SKM-1 treated with dmso at 0.1 percent for 144 hours (cell line): Measurements from ENCODE around the gene ANAPC7.
"Not testable (repeated sequence)": the region's sequence is repeated elsewhere in the genome, so short reads cannot be mapped to it uniquely, and the experiment has no call there.

Experiments used
- DNase-seq: peaks from one replicate; lab custom pipeline; 2025; ENCODE audit not compliant: unreplicated experiment; lab: John Stamatoyannopoulos, UW

Gene ANAPC7

DNA sequence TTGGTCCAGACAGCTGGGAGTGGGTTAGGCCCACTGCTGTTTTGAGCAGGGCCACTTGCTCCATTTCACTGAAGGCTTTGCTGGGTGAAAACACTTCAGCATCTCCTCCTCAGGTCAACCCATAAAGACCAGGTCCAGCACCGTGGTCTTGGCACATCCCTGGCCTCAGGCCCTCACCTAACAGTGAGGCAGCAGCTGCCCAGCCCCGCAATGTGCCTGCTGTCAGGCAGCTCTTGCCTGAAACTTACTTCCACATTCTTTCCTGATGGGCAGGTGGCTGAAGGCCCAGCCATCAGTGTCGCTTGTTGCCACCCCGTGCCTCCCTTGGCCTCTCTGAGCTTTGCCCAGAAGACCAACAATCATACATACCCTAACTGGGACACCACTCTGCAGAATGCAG, 54.4 kb downstream of the ANAPC7 start:
- no peak for DNase-seq

DNA sequence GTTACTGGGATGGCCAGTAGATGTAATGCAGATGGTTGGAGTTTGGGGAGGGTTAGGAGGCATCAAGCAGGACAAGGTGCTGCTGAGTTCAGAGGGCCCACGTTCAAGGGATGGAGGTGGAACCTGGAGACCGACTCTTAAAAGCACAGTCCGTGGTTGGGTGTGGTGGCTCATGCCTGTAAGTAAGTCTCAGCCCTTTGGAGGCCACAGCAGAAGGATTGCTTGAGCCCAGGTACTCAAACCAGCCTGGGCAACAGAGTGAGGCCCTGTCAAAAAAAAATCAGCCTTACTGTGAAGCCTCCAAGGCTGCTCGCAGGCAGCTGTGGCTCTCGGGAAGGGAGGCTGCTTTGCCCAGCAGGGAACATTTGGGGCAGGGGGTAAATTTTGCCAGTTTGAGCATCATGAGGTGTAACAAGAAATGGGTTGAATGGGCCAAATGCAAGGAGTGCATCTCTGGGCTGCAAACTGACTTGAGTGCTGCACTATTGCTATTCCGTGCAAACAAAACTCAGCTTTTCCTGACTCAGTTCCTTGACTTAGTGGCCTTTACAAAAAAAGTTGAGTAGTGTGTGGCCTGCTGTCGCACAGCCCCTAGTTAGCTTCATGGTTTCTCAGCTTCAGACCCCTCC, 55.0 kb downstream of the ANAPC7 start:
- no peak for DNase-seq

DNA sequence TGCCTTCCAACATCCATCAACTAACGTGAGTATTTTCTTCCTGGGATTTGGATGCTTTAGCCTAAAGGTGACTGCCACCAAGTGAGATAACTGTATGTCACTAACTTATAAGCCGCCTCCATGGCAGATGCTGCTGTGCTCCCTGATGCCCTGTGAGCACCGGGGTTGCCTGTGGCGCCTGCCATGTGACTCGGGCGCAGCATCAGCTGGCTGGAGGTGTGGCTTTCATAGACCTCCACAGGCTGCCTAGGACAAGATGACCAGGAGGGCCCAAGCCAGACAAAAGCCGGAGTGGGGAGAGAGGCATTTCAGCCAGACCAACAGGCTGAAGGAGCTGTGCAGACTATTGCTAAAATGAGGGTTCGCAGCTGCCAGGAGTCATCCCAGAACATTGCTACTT, 55.7 kb downstream of the ANAPC7 start:
- DNase-seq = no peak

DNA sequence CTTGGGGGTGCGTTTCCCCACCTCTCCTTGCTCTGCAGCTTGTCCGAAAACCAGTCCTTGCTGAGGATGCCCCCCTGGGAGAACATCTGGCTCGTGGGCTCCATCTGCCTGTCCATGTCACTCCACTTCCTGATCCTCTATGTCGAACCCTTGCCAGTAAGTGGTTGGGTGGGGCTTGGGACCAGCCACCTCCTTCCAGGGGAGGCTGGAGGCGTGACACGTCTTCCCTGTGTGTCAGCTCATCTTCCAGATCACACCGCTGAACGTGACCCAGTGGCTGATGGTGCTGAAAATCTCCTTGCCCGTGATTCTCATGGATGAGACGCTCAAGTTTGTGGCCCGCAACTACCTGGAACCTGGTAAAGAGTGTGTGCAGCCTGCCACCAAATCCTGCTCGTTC, 57.5 kb downstream of the ANAPC7 start:
- DNase-seq = no peak

DNA sequence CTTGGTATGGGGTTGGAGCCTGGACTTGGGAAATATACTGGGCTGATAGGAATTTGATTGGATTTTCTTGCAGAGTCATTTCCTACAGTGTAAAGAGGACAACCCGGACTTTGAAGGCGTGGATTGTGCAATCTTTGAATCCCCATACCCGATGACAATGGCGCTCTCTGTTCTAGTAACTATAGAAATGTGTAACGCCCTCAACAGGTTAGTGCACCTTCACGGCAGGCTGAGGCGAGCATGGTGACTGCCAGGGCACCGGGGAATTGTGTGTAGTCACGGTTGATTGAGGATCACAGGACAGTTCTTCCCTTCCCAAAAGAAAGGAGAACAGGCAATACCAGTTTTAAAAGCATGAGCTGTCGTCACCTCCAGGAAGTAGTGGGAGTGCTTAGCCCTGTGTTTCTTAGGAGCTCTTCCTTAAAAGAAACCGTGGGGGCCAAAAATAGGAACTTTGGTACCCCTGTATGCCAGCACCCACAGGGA, 58.3 kb downstream of the ANAPC7 start:
- DNase-seq = no peak

DNA sequence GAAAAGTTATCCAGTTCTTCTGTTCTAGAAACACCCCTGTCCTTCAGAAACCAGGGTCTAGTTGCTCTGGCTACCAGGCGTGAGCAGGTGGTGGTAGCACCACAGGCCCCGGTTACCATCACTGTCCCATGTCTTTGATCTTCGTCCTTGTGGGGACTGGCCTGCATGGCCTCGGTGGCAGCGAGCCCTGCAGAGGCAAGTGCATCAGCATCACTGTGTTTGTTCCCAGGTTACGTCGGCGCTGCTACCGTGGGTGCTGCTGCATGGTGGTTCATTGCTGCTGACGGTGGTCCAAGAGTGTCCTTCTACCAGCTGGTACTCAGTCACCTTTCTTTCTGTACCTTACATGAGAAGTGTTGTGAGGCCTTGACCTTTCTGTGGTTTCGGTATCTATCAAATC, 58.9 kb downstream of the ANAPC7 start:
- DNase-seq = no peak

DNA sequence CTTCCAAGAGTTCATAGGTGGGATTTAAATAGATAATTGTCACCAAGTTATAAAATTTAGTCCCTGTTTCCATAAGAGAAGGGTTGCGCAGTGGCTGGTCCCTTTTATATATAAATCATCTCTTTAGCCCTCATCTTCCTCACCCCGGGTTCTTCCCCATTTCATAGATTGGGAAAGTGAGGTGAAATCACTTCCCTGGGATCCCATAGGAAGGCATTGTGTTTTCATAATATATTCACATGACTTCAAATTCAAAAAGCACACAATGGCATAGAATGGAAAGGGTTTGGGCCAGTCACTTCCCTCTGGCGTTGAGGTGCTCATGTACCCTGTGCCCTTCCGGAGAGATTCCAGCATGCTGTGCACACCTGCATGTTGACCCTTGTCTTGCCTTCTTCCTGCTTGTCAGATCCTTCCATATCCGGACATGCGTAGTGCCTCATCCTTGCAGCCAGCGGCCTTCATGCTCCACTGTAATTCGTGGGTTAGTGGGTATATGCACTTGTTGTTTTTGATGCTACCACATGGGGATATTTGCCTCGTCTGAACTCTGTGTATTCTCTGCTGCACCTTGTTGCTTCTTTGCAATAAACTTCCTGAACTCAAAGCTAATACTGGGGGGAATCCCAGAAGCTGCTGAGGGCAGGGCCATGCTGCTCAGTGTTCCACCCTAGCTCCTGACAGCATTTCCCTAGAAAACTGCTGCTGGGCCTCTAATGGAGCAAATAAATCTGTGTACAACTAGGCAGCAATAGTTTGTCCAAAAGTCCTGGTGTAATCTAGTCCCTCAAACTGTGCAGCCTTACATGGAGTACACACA, 59.6 kb downstream of the ANAPC7 start:
- DNase-seq = no peak

DNA sequence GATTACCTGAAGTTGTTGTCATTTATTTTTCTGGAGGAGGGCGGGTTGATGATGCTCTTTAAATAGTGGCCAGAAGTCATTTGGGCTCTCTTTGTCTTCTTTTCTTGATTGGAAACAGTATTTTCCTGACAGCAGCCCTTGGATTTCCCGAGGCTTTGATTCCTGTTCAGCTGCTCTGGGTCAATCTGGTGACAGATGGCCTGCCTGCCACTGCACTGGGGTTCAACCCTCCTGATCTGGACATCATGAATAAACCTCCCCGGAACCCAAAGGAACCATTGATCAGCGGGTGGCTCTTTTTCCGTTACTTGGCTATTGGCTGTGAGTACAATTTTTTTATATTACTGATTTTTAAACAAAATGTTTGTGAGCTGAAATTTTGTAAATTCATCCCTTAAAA, 60.4 kb downstream of the ANAPC7 start:
- no peak for DNase-seq

DNA sequence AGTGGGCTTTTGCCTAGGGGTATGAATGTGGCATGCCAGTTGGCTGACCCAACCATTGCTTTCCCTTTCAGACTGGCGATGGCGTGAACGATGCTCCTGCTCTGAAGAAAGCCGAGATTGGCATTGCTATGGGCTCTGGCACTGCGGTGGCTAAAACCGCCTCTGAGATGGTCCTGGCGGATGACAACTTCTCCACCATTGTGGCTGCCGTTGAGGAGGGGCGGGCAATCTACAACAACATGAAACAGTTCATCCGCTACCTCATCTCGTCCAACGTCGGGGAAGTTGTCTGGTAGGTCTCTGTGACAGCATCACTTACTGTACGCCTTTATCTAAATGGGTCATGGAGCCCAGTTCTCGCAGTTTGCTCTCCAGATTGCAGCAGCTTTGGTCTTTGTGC, 61.4 kb downstream of the ANAPC7 start:
- no peak for DNase-seq

DNA sequence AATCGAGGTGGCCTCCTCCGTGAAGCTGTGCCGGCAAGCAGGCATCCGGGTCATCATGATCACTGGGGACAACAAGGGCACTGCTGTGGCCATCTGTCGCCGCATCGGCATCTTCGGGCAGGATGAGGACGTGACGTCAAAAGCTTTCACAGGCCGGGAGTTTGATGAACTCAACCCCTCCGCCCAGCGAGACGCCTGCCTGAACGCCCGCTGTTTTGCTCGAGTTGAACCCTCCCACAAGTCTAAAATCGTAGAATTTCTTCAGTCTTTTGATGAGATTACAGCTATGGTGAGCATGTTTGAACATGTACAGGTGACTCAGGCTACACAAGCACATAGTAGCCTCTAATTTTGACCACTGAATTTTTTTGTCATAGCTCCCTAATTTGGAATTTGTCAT, 62.8 kb downstream of the ANAPC7 start:
- DNase-seq = no peak

DNA sequence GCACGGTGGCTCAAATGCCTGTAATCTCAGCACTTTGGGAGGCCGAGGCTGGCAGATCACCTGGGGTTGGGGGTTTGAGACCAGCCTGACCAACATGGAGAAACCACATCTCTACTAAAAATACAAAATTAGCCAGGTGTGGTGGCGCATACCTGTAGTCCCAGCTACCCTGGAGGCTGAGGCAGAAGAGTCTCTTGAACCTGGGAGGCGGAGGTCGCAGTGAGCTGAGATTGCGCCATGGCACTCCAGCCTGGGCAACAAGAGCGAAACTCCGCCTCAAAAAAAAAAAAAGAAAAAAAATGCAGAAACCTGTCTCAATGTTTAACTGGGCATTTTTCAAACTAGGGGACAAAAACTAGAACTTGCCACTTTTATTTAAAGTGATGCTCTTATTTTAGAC, 63.2 kb downstream of the ANAPC7 start:
- not testable (repeated sequence) for DNase-seq

DNA sequence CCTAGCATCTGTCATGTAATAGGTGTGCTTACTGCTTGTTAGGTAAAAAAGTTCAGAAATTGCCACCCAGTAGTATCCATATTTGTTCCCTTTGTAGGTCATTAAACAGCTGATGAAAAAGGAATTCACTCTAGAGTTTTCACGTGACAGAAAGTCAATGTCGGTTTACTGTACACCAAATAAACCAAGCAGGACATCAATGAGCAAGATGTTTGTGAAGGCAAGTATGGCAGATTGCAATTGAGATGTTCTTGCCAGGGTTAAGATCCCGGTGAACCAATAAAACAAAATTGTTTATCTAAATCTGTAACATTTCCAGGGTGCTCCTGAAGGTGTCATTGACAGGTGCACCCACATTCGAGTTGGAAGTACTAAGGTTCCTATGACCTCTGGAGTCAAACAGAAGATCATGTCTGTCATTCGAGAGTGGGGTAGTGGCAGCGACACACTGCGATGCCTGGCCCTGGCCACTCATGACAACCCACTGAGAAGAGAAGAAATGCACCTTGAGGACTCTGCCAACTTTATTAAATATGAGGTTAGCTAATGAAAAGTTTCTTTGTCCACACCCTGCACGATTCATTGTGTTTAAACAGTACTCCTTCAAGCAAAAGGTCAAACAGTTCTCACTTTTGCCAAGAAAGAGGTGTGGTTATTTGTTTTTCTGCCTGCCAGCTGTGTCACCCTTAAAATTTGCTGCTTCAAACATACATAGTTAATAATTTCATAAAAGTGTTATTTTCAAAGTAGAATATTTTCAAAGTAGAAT, 64.1 kb downstream of the ANAPC7 start:
- no peak for DNase-seq

DNA sequence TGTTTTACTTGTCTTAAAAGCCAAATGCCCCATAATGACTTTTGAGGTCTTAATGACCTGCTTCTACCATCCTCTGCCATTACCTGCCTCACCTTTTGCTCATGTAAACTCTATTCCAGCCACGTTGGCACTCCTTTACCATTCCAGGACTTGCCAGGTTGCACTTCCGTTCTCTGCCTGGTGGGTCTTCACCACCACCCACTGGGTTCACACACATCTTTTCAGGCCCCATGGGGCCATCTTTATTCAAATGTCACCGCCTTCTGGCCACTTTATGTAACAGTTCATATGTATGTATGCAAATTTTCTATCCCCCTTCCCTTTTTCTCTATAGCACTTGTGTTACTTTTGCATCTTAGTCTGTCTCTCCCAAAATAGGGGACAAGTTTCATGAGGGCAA, 64.8 kb downstream of the ANAPC7 start:
- no peak for DNase-seq

DNA sequence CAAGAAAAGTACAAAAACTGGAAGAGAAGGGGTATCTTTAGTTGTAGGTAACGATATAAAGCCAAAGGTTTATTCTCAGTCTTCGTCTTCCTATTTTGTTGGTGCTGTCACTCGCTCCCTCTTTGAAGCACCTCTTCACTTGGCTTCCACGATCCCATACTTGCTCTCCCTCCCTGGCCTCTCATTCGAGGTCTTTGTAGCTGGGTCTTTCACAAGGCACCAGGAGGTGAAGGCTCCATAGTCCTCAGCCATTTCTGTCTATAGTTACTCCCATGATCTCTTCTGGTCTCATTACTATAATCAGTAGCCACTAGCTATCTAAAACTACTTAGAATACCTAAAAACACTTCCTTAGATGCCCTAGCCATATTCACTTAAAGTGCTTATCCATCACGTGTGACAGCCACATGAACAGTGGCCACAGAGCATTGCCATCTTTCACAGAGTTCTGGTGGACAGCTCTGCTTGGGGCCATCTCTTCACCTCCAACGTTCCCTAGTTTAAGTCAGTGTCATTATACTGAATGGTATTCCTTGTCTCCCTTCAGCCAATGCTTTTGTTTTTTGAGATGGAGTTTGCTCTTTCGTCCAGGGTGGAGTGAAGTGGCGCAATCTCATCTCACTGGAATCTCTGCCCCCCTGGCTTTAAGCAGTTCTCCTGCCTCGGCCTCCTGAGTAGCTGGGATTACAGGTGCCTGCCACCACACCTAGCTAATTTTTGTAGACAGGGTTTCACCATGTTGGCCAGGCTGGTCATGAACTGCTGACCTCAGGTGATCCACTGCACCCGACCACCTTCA, 65.4 kb downstream of the ANAPC7 start:
- DNase-seq = no peak

DNA sequence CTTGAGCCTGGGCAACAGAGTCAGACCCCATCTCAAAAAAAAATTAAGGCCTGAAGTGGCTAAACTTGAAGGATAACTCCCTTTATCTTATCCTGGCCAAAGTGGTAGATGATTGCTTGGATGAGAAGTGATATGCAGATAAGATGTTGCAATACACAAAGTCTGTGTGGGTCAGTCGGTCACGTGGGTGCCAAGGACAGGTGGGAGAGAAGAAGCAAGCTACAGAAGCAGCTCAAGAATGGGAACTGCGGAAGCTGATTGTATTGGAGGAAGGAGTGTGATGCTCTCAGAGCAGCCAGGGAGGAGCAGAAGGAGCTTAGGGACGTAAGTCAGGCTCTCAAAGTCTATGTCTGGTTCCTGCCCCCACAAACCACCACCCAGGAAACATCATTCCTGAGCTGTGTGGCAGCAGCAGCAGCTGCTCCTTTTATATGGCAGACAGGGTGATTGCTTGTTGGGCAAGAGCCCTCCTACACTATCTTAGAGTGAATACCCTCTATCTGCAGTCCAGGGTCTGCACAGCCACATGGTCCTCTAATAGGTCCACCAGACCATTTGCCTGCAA, 67.9 kb downstream of the ANAPC7 start:
- DNase-seq = no peak

DNA sequence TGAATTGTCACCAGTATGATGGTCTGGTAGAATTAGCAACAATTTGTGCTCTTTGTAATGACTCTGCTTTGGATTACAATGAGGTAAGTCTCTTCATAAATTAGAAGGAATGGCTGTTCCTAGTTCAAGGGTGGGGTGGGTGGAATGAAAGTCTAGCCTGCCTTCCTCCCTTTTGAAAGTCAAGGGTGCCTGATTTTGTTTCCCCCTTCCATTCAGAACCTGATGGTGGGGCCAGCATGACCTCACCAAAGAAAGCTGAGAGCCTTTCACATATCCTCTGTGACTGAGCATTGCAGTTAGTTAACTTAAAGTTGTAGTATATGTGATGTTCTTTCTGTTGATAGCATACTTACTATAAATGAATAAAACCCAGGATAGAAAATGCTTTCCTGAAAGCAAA, 70.3 kb downstream of the ANAPC7 start:
- DNase-seq = no peak

DNA sequence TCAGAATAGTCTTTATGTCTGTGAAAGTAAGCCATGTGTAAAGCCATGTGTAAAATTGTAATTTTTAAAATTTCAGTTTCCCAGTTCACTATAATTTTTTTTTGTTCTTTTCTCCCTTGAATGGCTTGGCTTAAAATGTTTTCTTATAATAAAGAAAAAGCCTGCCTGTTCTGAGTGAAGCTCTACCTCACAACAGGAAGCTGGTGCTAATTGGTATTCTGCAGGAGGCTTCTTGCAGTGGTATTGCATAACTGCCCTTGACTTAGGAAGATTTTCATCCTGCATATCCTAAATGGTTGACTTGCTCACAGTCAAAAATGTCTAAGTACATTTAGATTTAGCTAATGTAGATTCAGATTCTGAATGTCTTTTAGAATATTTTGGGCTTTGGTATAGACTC, 73.0 kb downstream of the ANAPC7 start:
- DNase-seq = peak; percentile 54

DNA sequence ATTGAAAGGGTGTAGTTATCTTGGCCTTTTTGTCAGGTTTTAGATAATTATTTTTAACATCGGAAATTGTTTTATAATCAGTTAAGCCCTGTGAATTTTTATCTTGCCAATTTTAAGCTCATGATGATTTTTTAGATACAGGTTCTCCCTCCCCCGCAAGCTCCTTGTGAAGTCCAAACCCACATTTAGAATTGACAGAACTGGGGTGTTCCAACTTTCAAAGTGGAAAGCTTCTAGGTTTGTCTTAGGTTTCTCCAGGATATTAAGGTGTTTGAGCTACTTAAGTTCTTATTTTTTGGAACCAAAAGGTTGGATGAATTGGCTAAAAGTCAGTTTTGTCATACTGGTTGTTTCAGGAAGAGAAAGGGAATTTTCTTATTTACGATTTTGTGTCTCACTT, 73.4 kb downstream of the ANAPC7 start:
- no peak for DNase-seq

DNA sequence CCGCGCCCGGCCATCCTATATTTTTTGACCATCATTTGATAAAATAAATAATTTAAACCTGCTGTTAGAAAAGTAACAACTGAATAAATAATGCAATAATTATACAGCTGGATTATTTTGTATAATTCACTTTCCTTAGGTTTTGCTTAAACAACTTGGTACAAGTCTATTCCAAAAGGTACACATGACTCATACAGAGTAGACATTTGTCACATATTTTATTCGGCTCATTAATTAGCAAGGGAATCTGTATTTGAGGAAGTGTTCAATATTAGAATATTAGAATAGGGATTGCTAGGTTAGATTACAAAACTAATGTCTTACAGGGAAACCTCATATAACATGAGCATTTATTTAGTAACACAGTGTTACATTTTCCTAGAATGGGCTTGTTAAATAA, 73.8 kb downstream of the ANAPC7 start:
- no peak for DNase-seq
